DOHH2 (cell line): ENCODE results near the gene MAGT1.

Experiments used
- H3F3A ChIP-seq: fragments of 200-600 bp; sonication (generic), shearing (Covaris generic); 2 replicates; pipeline ENCODE4 v1.6.0; 2016; ENCODE audit warnings: antibody characterized with exemption, mild to moderate bottlenecking; ENCODE audit not compliant: control insufficient read depth, insufficient read depth
- H3K27ac ChIP-seq: fragments of 200-600 bp; sonication (generic); 2 replicates; pipeline ENCODE4 v1.5.1; 2014; ENCODE audit warnings: low read depth, mild to moderate bottlenecking, low read length, moderate library complexity
- H3K27me3 ChIP-seq: fragments of 200-600 bp; sonication (generic); 2 replicates; pipeline ENCODE4 v1.6.1; 2014; ENCODE audit warnings: mild to moderate bottlenecking, low read length, mixed read lengths; ENCODE audit not compliant: control insufficient read depth
- H3K36me3 ChIP-seq: fragments of 200-600 bp; sonication (generic); 2 replicates; pipeline ENCODE4 v1.6.1; 2014; ENCODE audit warnings: mild to moderate bottlenecking, low read length, moderate library complexity, mixed read lengths; ENCODE audit not compliant: control insufficient read depth
- H3K4me1 ChIP-seq: fragments of 200-600 bp; sonication (generic); 2 replicates; pipeline ENCODE4 v1.6.1; 2014; ENCODE audit warnings: mild to moderate bottlenecking, low read length, mixed read lengths; ENCODE audit not compliant: control insufficient read depth
- H3K4me2 ChIP-seq: fragments of 200-600 bp; sonication (generic); 2 replicates; pipeline ENCODE4 v1.6.0; 2014; ENCODE audit warnings: mild to moderate bottlenecking, low read length, moderate library complexity
- H3K4me3 ChIP-seq: fragments of 200-600 bp; sonication (generic); 2 replicates; pipeline ENCODE4 v1.5.1; 2014; ENCODE audit warnings: mild to moderate bottlenecking, low read length, mixed read lengths
- H3K79me2 ChIP-seq: fragments of 200-600 bp; sonication (generic); 2 replicates; pipeline ENCODE4 v1.6.1; 2014; ENCODE audit warnings: mild to moderate bottlenecking, low read length, mixed read lengths; ENCODE audit not compliant: control insufficient read depth
- H3K9me2 ChIP-seq: fragments of 200-600 bp; sonication (generic); replicated peaks from 2 replicates; pipeline ENCODE4 v1.6.1; 2014; ENCODE audit warnings: mild to moderate bottlenecking, low read length, mixed read lengths; ENCODE audit not compliant: control insufficient read depth
- H3K9me3 ChIP-seq: fragments of 200-600 bp; sonication (generic); 2 replicates; pipeline ENCODE4 v1.6.1; 2014; ENCODE audit warnings: antibody characterized with exemption, low read length, mixed read lengths; ENCODE audit not compliant: control insufficient read depth, insufficient read depth
- H4K20me1 ChIP-seq: fragments of 200-600 bp; sonication (generic); 2 replicates; pipeline ENCODE4 v1.6.0; 2014; ENCODE audit warnings: low read depth, mild to moderate bottlenecking, antibody characterized with exemption, low read length, moderate library complexity; ENCODE audit not compliant: control insufficient read depth, insufficient read depth
- EZH2phosphoT487 ChIP-seq: fragments of 200-600 bp; sonication (generic); IDR thresholded peaks from 2 replicates; pipeline ENCODE4 v1.6.1; 2017; ENCODE audit warnings: borderline replicate concordance, mild to moderate bottlenecking, antibody characterized with exemption, low read length, moderate library complexity, mixed read lengths
- TF ChIP-seq, protein P1 (sequence below): fragments of 200-600 bp; sonication (generic); IDR thresholded peaks from one replicate; pipeline ENCODE4 v1.5.1; 2014; ENCODE audit warnings: antibody characterized with exemption, mild to moderate bottlenecking, low read depth, low read length; ENCODE audit not compliant: poor library complexity, severe bottlenecking

MAGT1 gene

GRCh38 chrX:77917294-77917933 lies 22.2 kb upstream of the MAGT1 start:
- Histone ChIP-seq H3K27me3 (no peaks in the 10 kb centered on the region), H3K9me3 (no peaks in the 10 kb centered on the region), H3K4me1 (peaks cover 8% of the 10 kb centered on the region), H3K9me2 (no peaks in the 10 kb centered on the region), H3K4me3 (no peak overlapping the region), H3F3A (no peaks in the 10 kb centered on the region), H3K4me2 (peak overlapping the region; percentile 30; the same call in 1 of the 2 replicates), H3K27ac (no peak overlapping the region), H3K79me2 (peaks cover 24% of the 10 kb centered on the region), H4K20me1 (no peaks in the 10 kb centered on the region), H3K36me3 (no peaks in the 10 kb centered on the region)
- TF ChIP-seq, protein P1, sequence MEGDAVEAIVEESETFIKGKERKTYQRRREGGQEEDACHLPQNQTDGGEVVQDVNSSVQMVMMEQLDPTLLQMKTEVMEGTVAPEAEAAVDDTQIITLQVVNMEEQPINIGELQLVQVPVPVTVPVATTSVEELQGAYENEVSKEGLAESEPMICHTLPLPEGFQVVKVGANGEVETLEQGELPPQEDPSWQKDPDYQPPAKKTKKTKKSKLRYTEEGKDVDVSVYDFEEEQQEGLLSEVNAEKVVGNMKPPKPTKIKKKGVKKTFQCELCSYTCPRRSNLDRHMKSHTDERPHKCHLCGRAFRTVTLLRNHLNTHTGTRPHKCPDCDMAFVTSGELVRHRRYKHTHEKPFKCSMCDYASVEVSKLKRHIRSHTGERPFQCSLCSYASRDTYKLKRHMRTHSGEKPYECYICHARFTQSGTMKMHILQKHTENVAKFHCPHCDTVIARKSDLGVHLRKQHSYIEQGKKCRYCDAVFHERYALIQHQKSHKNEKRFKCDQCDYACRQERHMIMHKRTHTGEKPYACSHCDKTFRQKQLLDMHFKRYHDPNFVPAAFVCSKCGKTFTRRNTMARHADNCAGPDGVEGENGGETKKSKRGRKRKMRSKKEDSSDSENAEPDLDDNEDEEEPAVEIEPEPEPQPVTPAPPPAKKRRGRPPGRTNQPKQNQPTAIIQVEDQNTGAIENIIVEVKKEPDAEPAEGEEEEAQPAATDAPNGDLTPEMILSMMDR: no peak
- no peak for TF ChIP-seq EZH2phosphoT487

- Histone ChIP-seq H3K4me1 (peaks cover 19% of the 10 kb centered on the region), H3K27me3 (no peaks in the 10 kb centered on the region), H3K9me3 (no peaks in the 10 kb centered on the region), H3K9me2 (no peaks in the 10 kb centered on the region), H3K79me2 (peaks cover 31% of the 10 kb centered on the region), H3K4me3 (peak within 1 kb of the TSS; percentile 89), H3K27ac (peak within 1 kb of the TSS; percentile 56), H3K4me2 (peak within 1 kb of the TSS; percentile 79), H4K20me1 (no peaks in the 10 kb centered on the region), H3K36me3 (peaks cover 5% of the 10 kb centered on the region), H3F3A (peaks cover 5% of the 10 kb centered on the region; the same call in 1 of the 2 replicates)
- TF ChIP-seq, protein P1: peak; percentile 42
- no peak for TF ChIP-seq EZH2phosphoT487
Observed at GRCh38 chrX:77910108-77910840, 15.0 kb upstream of the MAGT1 start, which contains the start of gene ATP7A. ATP7A (plus strand) TSS chrX:77910693; CDS start chrX:77971642, 60,949 bp downstream.

GRCh38 chrX:77901506-77901905 lies 6.3 kb upstream of the MAGT1 start:
- H3K27me3 ChIP-seq: no peaks in the 10 kb centered on the region
- H3K9me2 ChIP-seq: no peaks in the 10 kb centered on the region
- H3F3A ChIP-seq: peaks cover 10% of the 10 kb centered on the region
- H3K9me3 ChIP-seq: no peaks in the 10 kb centered on the region
- H3K4me2 ChIP-seq: no peak overlapping the region; the same call in 1 of the 2 replicates
- H3K79me2 ChIP-seq: peaks cover 36% of the 10 kb centered on the region
- H3K27ac ChIP-seq: no peak overlapping the region
- H4K20me1 ChIP-seq: no peaks in the 10 kb centered on the region
- H3K36me3 ChIP-seq: peaks cover 50% of the 10 kb centered on the region
- TF ChIP-seq, protein P1: no peak
- H3K4me3 ChIP-seq: no peak overlapping the region
- peaks cover 12% of the 10 kb centered on the region for H3K4me1 ChIP-seq
